Endothelial cell of umbilical vein (primary cell): ENCODE results near the gene POLN. TPM values are rescaled to one million over a fixed set of nuclear protein-coding genes. Genes with fewer than 3 reads are reported as not detected.

Experiments
- BruUV-seq: library from RNA; stranded (reverse); fragments of 400-500 nt; replicated peaks from 2 replicates; lab custom pipeline; 2021; lab: Mats Ljungman, UMichigan
- CTCF ChIA-PET: fragments of 300-600, 350-600 bp; sonication (Branson Sonifier 250); formaldehyde crosslinking; loops from one replicate; lab custom pipeline; 2021; ENCODE audit warnings: antibody characterized with exemption, inconsistent platforms; lab: Charles Lee
- POLR2A ChIA-PET: fragments of 300-600, 350-600 bp; sonication (Branson Sonifier 250); formaldehyde crosslinking; loops from one replicate; lab custom pipeline; 2021; ENCODE audit warnings: antibody characterized with exemption, inconsistent platforms; lab: Charles Lee
- DNase-seq: peaks from one replicate; pipeline ENCODE4 v3.0.0-alpha.2; 2011; ENCODE audit warnings: low read depth, low spot score
- FAIRE-seq: peaks from 2 replicates; lab custom pipeline; 2011; peaks lifted over from hg19 to GRCh38; lab: Jason Lieb, UNC
- H2AFZ ChIP-seq: 2 replicates; pipeline ENCODE4 v1.6.0; 2012; ENCODE audit warnings: low read depth, low read length, control low read depth, inconsistent platforms
- H3K27ac ChIP-seq: 2 replicates; pipeline ENCODE4 v1.5.1; 2011; ENCODE audit warnings: low read depth, mild to moderate bottlenecking, control low read depth, low read length, moderate library complexity; ENCODE audit not compliant: insufficient read depth
- H3K27me3 ChIP-seq, 2 experiments: 2 replicates each; pipeline versions ENCODE4 v1.6.0 to v1.6.1; 2011; ENCODE audit warnings: low read length in 2 of 2, mixed read lengths in 1 of 2; ENCODE audit not compliant: control insufficient read depth in 2 of 2, insufficient read depth in 2 of 2
- H3K36me3 ChIP-seq, 2 experiments: 2 replicates in 1 of 2; 3 replicates in 1 of 2; pipeline ENCODE4 v1.5.1; 2011; ENCODE audit warnings: low read length in 2 of 2, mild to moderate bottlenecking in 1 of 2, moderate library complexity in 1 of 2; ENCODE audit not compliant: control insufficient read depth in 2 of 2, insufficient read depth in 2 of 2; ENCODE audit errors: extremely low read depth in 1 of 2
- H3K4me1 ChIP-seq: 3 replicates; pipeline ENCODE4 v1.5.1; 2011; ENCODE audit warnings: mild to moderate bottlenecking, low read length; ENCODE audit not compliant: control insufficient read depth, insufficient read depth; ENCODE audit errors: extremely low read depth
- H3K4me2 ChIP-seq: 2 replicates; pipeline ENCODE4 v1.6.1; 2011; ENCODE audit warnings: low read length, control low read depth, mixed read lengths; ENCODE audit not compliant: insufficient read depth
- H3K4me3 ChIP-seq, 3 experiments: fragments of 200-600 bp in 1 of 3; sonication (generic), shearing (Covaris generic) in 1 of 3; replicated peaks in 1 of 3; 2 replicates each; pipeline ENCODE4 v1.5.1; 2011 to 2016; ENCODE audit warnings: control low read depth in 3 of 3, low read length in 3 of 3, mild to moderate bottlenecking in 2 of 3, inconsistent platforms in 1 of 3, low read depth in 1 of 3, moderate library complexity in 1 of 3; ENCODE audit not compliant: insufficient read depth in 1 of 3
- H3K79me2 ChIP-seq: 2 replicates; pipeline ENCODE4 v1.6.0; 2012; ENCODE audit warnings: low read length, inconsistent platforms; ENCODE audit not compliant: control insufficient read depth, insufficient read depth
- H3K9ac ChIP-seq: replicated peaks from 2 replicates; pipeline ENCODE3; 2011; ENCODE audit warnings: low read length, control low read depth; ENCODE audit not compliant: insufficient read depth; ENCODE audit errors: extremely low read depth
- H3K9me1 ChIP-seq: replicated peaks from 3 replicates; pipeline ENCODE4 v1.6.0; 2011; ENCODE audit warnings: mild to moderate bottlenecking, low read length; ENCODE audit not compliant: control insufficient read depth, insufficient read depth; ENCODE audit errors: extremely low read depth
- H3K9me3 ChIP-seq: replicated peaks from 2 replicates; pipeline ENCODE4 v1.5.1; 2012; ENCODE audit warnings: low read length, inconsistent platforms; ENCODE audit not compliant: control insufficient read depth, insufficient read depth
- H4K20me1 ChIP-seq: replicated peaks from 2 replicates; pipeline ENCODE3; 2011; ENCODE audit warnings: mild to moderate bottlenecking, low read length; ENCODE audit not compliant: control insufficient read depth, insufficient read depth; ENCODE audit errors: extremely low read depth
- EZH2 ChIP-seq: IDR thresholded peaks from 2 replicates; pipeline ENCODE4 v1.6.1; 2012; ENCODE audit warnings: borderline replicate concordance, low read depth, mild to moderate bottlenecking, moderate library complexity, low read length, inconsistent platforms; ENCODE audit not compliant: severe bottlenecking
- GATA2 ChIP-seq: IDR thresholded peaks from 2 replicates; pipeline ENCODE4 v1.7.0; 2011; ENCODE audit warnings: low read depth, mild to moderate bottlenecking, moderate library complexity, mixed read lengths, low read length; ENCODE audit not compliant: insufficient read length, insufficient read depth
- MYC ChIP-seq: IDR thresholded peaks from one replicate; pipeline ENCODE4 v1.6.1; 2011; ENCODE audit warnings: mild to moderate bottlenecking, low read depth, low read length
- POLR2A ChIP-seq: IDR thresholded peaks from 2 replicates; pipeline ENCODE4 v1.6.1; 2012; ENCODE audit warnings: low read depth, mild to moderate bottlenecking, control low read depth, low read length
- POLR2AphosphoS5 ChIP-seq: IDR thresholded peaks from 2 replicates; pipeline ENCODE4 v1.6.1; 2012; ENCODE audit warnings: low read depth, mild to moderate bottlenecking, control low read depth, low read length, moderate library complexity; ENCODE audit not compliant: insufficient read depth
- dilution Hi-C: fragments of 300-500 bp; cut with MboI; formaldehyde crosslinking; loops from one replicate; pipeline ENCODE4 v1.15.0; 2019; ENCODE audit warnings: low sequenced_read_pairs; ENCODE audit not compliant: extremely low pct_ligation_motif_present
- intact Hi-C: fragments of 100-400 bp; cut with micrococcal nuclease; formaldehyde crosslinking; loops from one replicate; pipeline ENCODE4 v1.10.0; 2022
- polyA plus RNA-seq, 4 experiments: library from polyadenylated mRNA; depleted of rRNA in 3 of 4; stranded (reverse) in 3 of 4; unstranded in 1 of 4; fragments of >200 nt; gene quantifications; 2 replicates each; pipeline versions ENCODE4 v1.2.1 to v1.2.3, GENCODE V29; 2011 to 2012; ENCODE audit warnings: missing spikeins in 1 of 4
- total RNA-seq: library from RNA; stranded (reverse); gene quantifications from 2 replicates; pipeline ENCODE4 v1.2.3, GENCODE V29; 2021

POLN gene
- total and polyA plus RNA-seq, 2 donors (not counting 3 experiments of a cell fraction or from before 2014, with no cell fraction given), result 1.3 to 4.2 TPM

- ChIA-PET CTCF (interaction anchor here (0.6 to 0.7 kb wide), 2 partner anchors 352 to 538 kb away, joined by 3 to 4 read pairs; no protein-coding TSS in a partner anchor), POLR2A (no interaction called here)
- Histone ChIP-seq H3K9ac (no peak overlapping the region), H3K79me2 (no peaks in the 10 kb centered on the region), H3K36me3 (no peaks in the 10 kb centered on the region), H3K4me1 (no peaks in the 10 kb centered on the region), H3K27me3 (peaks cover 22 to 36% of the 10 kb centered on the region in 2 experiments), H2AFZ (no peak overlapping the region), H4K20me1 (no peaks in the 10 kb centered on the region), H3K9me1 (no peaks in the 10 kb centered on the region), H3K9me3 (no peaks in the 10 kb centered on the region), H3K4me3 (no peak overlapping the region), H3K4me2 (no peak overlapping the region), H3K27ac (no peak overlapping the region)
- dilution Hi-C loops (no loop called here), intact Hi-C loops (no loop called here)
- DNase-seq (no peak), FAIRE-seq (no peak)
- TF ChIP-seq GATA2 (no peak), EZH2 (peak; percentile 18)
- no TSS peak for BruUV-seq
Observed at GRCh38 chr4:2060611-2061185, 181.2 kb downstream of the POLN start.

GRCh38 chr4:2059726-2060602 lies 182.0 kb downstream of the POLN start:
- dilution Hi-C loops, result no loop called here

More at GRCh38 chr4:2059726-2060602, 182.0 kb downstream of the POLN start:
- Histone ChIP-seq H2AFZ (no peak overlapping the region), H3K4me1 (no peaks in the 10 kb centered on the region), H3K79me2 (no peaks in the 10 kb centered on the region), H3K27ac (no peak overlapping the region), H3K36me3 (no peaks in the 10 kb centered on the region), H3K27me3 (peaks cover 24 to 39% of the 10 kb centered on the region in 2 experiments), H3K4me2 (no peak overlapping the region), H3K9me1 (no peaks in the 10 kb centered on the region), H3K9me3 (no peaks in the 10 kb centered on the region), H3K9ac (no peak overlapping the region), H3K4me3 (peak overlapping the region in 1 of 3 experiments; percentile 4), H4K20me1 (no peaks in the 10 kb centered on the region)
- intact Hi-C loops, result no loop called here
- CTCF ChIA-PET, result interaction anchor here (0.6 to 0.7 kb wide), 2 partner anchors 351 to 539 kb away, joined by 3 to 4 read pairs; no protein-coding TSS in a partner anchor
- FAIRE-seq, result no peak
- no TSS peak for BruUV-seq
- POLR2A ChIA-PET, result no interaction called here
- no peak for DNase-seq
- TF ChIP-seq POLR2A (no peak), POLR2AphosphoS5 (no peak), MYC (no peak), EZH2 (peak; percentile 92), GATA2 (no peak)
